ENCODE data around the gene CEND1.

DNA sequence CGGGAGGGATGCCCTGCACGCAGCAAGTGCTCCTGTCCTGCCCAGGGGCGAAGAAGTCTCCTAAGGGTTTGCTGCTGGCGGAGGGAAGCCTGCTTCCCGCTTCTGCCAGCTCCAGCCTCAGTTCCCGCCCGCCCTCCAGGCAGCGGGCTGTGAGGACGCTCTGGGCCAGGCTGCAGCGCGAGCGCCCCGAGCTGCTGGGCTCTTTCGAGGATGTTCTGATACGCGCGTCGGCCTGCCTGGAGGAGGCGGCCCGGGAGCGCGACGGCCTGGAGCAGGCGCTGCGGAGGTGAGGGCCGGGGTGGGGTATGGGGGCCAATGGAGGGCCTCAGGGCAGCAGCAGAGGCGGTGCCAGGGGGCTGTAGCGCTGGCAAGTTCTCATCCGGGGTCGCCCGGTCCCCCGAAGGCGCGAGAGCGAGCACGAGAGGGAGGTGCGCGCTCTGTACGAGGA lies 40.0 kb upstream of the CEND1 start:
- TF ChIP-seq, protein P1, sequence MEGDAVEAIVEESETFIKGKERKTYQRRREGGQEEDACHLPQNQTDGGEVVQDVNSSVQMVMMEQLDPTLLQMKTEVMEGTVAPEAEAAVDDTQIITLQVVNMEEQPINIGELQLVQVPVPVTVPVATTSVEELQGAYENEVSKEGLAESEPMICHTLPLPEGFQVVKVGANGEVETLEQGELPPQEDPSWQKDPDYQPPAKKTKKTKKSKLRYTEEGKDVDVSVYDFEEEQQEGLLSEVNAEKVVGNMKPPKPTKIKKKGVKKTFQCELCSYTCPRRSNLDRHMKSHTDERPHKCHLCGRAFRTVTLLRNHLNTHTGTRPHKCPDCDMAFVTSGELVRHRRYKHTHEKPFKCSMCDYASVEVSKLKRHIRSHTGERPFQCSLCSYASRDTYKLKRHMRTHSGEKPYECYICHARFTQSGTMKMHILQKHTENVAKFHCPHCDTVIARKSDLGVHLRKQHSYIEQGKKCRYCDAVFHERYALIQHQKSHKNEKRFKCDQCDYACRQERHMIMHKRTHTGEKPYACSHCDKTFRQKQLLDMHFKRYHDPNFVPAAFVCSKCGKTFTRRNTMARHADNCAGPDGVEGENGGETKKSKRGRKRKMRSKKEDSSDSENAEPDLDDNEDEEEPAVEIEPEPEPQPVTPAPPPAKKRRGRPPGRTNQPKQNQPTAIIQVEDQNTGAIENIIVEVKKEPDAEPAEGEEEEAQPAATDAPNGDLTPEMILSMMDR (IDR thresholded peaks at IDR 0.05): no peak
- TF ChIP-seq POLR2A (IDR thresholded peaks at IDR 0.05): no peak

Measured in thyroid gland (tissue), 4 donors.